ENCODE measurements around the gene GP9. TPM values are rescaled to one million over a fixed set of nuclear protein-coding genes. Genes with fewer than 3 reads are reported as not detected.
A peak's percentile ranks its signal among the peaks of the same experiment; 100 is the strongest.

GP9 gene
- total RNA-seq, 1 donor from 2014 or later: not detected

DNA sequence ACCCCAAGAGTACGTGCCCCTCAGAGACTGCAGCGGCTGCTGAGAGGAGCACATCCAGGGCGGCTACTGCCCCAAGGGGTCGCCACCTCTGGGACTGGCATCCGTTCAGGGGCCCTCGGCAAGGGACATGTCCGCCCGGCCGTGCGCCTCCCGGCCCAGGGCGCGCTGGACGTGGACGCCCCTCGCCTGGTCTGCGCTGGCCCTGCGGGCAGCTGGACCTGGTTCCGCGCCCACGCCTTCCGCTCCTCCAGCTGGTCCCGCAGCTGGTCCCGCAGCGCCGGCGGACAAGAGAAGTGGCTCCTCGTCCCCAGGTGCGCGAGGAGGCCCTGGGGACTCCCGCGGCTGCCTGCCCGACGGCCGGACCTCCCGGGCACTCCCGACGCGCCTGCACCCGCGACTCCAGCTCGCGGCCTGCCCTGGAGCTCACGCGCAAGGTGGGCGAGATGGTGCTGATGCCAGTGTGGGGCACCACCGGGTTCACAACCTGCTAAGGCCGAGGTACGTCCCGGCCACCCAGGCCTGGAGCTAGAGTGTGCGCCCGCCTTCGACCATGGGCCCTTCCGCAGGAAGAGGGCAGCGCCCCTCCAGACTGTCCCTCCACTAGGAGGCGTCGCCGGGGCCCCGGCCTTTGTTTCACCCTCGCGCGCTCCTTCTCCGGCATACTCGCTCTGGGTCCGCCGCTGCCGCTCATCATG lies 14.4 kb upstream of the GP9 start:
- Mint-ChIP-seq H3K9me3 (ENCODE audit: low read depth) (peaks cover 22% of the 10 kb centered on the region), H3K4me3 (ENCODE audit: unreplicated experiment) (no peak overlapping the region), H3K4me1 (ENCODE audit: low read depth) (no peaks in the 10 kb centered on the region), H3K27ac (ENCODE audit: unreplicated experiment) (no peak overlapping the region), H3K27me3 (ENCODE audit: low read depth) (peaks cover 10% of the 10 kb centered on the region), H3K36me3 (ENCODE audit: low read depth) (peaks cover 14% of the 10 kb centered on the region)
- TF ChIP-seq, protein P1, sequence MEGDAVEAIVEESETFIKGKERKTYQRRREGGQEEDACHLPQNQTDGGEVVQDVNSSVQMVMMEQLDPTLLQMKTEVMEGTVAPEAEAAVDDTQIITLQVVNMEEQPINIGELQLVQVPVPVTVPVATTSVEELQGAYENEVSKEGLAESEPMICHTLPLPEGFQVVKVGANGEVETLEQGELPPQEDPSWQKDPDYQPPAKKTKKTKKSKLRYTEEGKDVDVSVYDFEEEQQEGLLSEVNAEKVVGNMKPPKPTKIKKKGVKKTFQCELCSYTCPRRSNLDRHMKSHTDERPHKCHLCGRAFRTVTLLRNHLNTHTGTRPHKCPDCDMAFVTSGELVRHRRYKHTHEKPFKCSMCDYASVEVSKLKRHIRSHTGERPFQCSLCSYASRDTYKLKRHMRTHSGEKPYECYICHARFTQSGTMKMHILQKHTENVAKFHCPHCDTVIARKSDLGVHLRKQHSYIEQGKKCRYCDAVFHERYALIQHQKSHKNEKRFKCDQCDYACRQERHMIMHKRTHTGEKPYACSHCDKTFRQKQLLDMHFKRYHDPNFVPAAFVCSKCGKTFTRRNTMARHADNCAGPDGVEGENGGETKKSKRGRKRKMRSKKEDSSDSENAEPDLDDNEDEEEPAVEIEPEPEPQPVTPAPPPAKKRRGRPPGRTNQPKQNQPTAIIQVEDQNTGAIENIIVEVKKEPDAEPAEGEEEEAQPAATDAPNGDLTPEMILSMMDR (IDR thresholded peaks at IDR 0.05): no peak
- peak; percentile 89 for DNase-seq (ENCODE audit: low spot score)

DNA sequence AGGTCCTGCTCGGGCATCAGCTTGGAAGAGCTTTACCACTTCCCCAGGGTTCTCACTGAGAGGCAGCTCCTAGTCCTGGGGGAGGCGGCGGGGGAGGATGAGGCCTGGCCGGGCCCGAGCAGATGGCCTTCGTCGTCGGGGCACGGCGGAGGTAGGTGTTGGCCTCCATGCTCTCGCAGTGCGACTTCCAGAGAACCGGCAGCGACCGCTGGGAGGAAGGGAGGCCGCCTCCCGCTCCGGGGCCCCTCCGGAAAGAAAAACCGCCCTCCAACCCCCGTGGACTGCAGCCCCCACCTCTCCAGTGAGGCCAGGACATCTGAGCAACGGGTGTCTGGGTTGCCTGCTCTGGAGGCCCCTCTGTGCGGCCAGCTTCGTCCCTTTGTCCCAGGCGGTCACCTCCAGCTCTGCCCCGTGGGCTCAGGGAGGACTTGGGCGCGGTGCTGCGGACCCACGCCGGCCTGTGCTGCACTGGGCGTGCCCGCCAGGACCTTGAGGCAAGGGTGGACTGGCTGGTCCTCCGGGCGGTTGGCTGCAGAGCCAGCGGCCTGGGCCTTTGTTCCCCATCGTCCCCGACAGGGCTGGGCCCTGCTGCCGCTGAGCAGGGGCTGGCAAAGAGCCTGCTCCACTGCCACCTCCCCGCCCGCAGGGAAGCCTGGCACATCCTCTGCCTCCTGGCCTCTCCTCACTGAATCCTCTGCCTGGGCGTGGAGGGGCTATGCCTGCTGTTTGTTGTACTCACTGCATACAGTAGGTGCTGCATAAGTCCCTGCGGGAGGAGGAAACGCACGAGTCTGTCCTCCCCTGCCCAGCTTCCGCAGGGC lies 13.6 kb upstream of the GP9 start:
- H3K4me3 Mint-ChIP-seq (ENCODE audit: unreplicated experiment): no peak overlapping the region

DNA sequence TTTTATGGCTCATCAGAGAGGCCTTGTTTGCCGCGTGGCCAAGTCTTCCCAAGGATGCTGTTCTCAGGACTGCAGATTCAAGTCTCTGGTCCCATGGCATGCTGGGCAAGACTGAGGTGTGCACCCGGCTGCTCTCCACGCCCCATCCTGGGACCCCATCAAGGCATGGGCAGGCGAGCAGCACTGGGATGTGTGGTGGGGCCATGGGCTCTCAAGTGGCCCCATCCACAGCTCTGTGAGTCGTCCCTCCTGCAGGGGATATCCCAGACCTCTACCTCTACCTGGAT lies 13.1 kb upstream of the GP9 start:
- no peak for DNase-seq (ENCODE audit: low spot score)
- TF ChIP-seq, protein P1 (IDR thresholded peaks at IDR 0.05): no peak
- Mint-ChIP-seq H3K9me3 (ENCODE audit: low read depth) (peaks cover 16% of the 10 kb centered on the region), H3K27ac (ENCODE audit: unreplicated experiment) (no peak overlapping the region), H3K27me3 (ENCODE audit: low read depth) (peaks cover 4% of the 10 kb centered on the region), H3K4me3 (ENCODE audit: unreplicated experiment) (no peak overlapping the region), H3K4me1 (ENCODE audit: low read depth) (no peaks in the 10 kb centered on the region), H3K36me3 (ENCODE audit: low read depth) (peaks cover 11% of the 10 kb centered on the region)

More for the DNA sequence above, 13.6 kb upstream of the GP9 start:
- Mint-ChIP-seq H3K9me3 (ENCODE audit: low read depth) (peaks cover 21% of the 10 kb centered on the region), H3K4me1 (ENCODE audit: low read depth) (no peaks in the 10 kb centered on the region), H3K27me3 (ENCODE audit: low read depth) (peaks cover 9% of the 10 kb centered on the region), H3K27ac (ENCODE audit: unreplicated experiment) (no peak overlapping the region), H3K36me3 (ENCODE audit: low read depth) (peaks cover 14% of the 10 kb centered on the region)
- TF ChIP-seq, protein P1 (IDR thresholded peaks at IDR 0.05): no peak
- DNase-seq (ENCODE audit: low spot score): peak; percentile 86

DNA sequence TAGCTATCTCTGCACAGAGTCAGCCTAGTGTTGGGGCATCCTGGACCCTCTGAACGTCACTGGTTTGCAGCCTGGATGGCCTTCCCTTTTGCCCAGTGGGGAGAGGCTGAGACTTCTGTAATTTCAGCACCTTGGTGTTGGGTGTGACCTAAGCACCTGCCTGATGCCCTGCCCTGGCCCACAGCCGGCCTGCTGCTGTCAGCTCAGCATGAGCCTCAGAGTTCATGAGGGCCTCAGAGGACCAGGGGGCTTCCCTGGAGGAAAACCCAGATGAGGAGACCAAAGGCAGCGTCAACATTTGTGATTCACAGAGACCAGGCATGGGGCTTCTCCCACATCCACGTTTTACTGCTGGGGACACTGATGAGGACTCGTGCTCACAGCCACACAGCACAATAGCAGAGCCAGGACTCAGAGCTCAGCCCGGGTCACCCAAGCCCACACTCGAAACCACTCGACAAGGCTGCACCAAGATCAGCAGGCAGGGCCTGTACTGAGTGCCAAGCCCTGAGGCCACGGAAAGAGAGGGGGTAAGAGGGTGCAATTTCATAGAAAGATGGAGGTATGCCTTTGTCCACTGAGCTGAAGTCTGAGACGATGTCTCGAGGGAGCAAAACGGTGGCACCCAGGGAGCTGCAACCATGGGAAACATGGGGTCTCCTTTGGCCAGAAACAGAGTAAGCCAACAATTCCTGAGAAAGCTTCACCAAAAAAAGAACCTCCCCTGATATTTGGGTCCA lies 9.9 kb upstream of the GP9 start:
- peaks cover 2% of the 10 kb centered on the region for H3K27me3 Mint-ChIP-seq (ENCODE audit: low read depth)
- DNase-seq (ENCODE audit: low spot score): no peak
- TF ChIP-seq, protein P1 (IDR thresholded peaks at IDR 0.05): no peak
- no peak overlapping the region for H3K27ac Mint-ChIP-seq (ENCODE audit: unreplicated experiment)
- H3K36me3 Mint-ChIP-seq (ENCODE audit: low read depth): peaks cover 2% of the 10 kb centered on the region
- peaks cover 5% of the 10 kb centered on the region for H3K9me3 Mint-ChIP-seq (ENCODE audit: low read depth)
- no peak overlapping the region for H3K4me3 Mint-ChIP-seq (ENCODE audit: unreplicated experiment)
- H3K4me1 Mint-ChIP-seq (ENCODE audit: low read depth): peaks cover 4% of the 10 kb centered on the region

DNA sequence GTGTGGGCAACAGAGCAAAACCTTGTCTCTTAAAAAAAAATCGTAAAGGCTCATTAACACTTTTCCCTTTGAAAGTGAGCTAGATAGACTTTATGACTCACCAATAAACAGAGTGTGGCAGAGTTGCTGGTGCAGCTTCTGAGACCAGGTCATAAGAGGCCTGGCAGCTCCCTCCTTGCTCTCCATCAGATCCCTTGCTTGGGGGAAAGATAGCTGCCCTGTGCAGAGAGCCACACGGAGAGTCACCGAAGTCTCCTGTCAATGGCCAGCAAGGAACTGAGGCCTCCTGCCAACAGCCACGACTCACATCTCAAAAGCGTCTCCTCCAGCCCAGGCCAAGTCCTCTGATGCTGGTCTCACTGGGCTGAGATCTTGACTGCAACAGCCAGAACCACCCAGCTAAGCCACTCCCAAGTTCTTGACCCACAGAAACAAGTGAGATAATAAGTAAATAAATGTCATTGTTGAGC lies 8.7 kb upstream of the GP9 start:
- TF ChIP-seq, protein P1 (IDR thresholded peaks at IDR 0.05): no peak
- DNase-seq (ENCODE audit: low spot score): no peak
- peaks cover 4% of the 10 kb centered on the region for H3K4me1 Mint-ChIP-seq (ENCODE audit: low read depth)
- no peak overlapping the region for H3K27ac Mint-ChIP-seq (ENCODE audit: unreplicated experiment)
- peaks cover 2% of the 10 kb centered on the region for H3K36me3 Mint-ChIP-seq (ENCODE audit: low read depth)
- peaks cover 5% of the 10 kb centered on the region for H3K9me3 Mint-ChIP-seq (ENCODE audit: low read depth)
- H3K27me3 Mint-ChIP-seq (ENCODE audit: low read depth): peaks cover 8% of the 10 kb centered on the region
- H3K4me3 Mint-ChIP-seq (ENCODE audit: unreplicated experiment): no peak overlapping the region

Measured in chondrocyte (in vitro differentiated cells).